ENCODE measurements around the gene PDCD4. TPM values are rescaled to one million over a fixed set of nuclear protein-coding genes. Genes with fewer than 3 reads are reported as not detected.

The PDCD4 gene
- total and polyA plus RNA-seq, 10 of the 15 experiments (the other 5 are each of a cell fraction or from before 2014, with no cell fraction given) = 101 to 372 (median 171) TPM

GRCh38 chr10:110863956-110864355, 7.8 kb upstream of the PDCD4 start (continued):
- TF ChIP-seq CBX5 (IDR thresholded peaks at IDR 0.05; ENCODE audit: low read depth) = no peak

- Histone ChIP-seq H3K79me2 (ENCODE audit: control insufficient read depth, insufficient read depth, low read length) (peaks cover 7% of the 10 kb centered on the region), H3K27ac (ENCODE audit: control insufficient read depth, insufficient read depth) (peak overlapping the region; percentile 99), H3K4me3 (peak overlapping the region; percentile 62; the same call in 1 of the 2 replicates), H3K9me3 (replicated peaks; ENCODE audit: control insufficient read depth, insufficient read depth, low read length) (no peaks in the 10 kb centered on the region), H3K27me3 (replicated peaks in 1 of 2; ENCODE audit: control insufficient read depth in 2 of 2, insufficient read depth in 2 of 2, low read length in 1 of 2) (no peaks in the 10 kb centered on the region), H3K4me2 (ENCODE audit: control insufficient read depth, insufficient read depth) (peak overlapping the region; percentile 91), H2AFZ (ENCODE audit: control insufficient read depth, low read depth, low read length) (peak overlapping the region; percentile 43), H4K20me1 (ENCODE audit: control insufficient read depth, insufficient read depth) (no peaks in the 10 kb centered on the region), H3K9ac (ENCODE audit: control insufficient read depth, insufficient read depth, low read length) (peak overlapping the region; percentile 80), H3K36me3 (ENCODE audit: control insufficient read depth in 2 of 2, insufficient read depth in 2 of 2, low read length in 1 of 2) (no peaks in the 10 kb centered on the region), H3K4me1 (ENCODE audit: control insufficient read depth, insufficient read depth, low read length) (peaks cover 93% of the 10 kb centered on the region)
- intact Hi-C loops (cut with micrococcal nuclease; ENCODE audit: unreplicated experiment) (loop anchor here (1.0 to 5.0 kb wide), 3 partner anchors 21 to 787 kb away; partner anchors contain the start of genes BBIP1 and SHOC2), in situ Hi-C loops (cut with MboI) (no loop called here)
- FAIRE-seq (peak; percentile 83), DNase-seq (ENCODE audit: low read depth, low spot score) (peak; percentile 97), ATAC-seq (peak; percentile 61)
- ChIA-PET POLR2A (interaction anchor here (0.7 to 5.2 kb wide), 21 partner anchors 12 to 560 kb away, joined by 3 to 78 read pairs (median 4); no protein-coding TSS in a partner anchor), SMC1A (ENCODE audit: uncharacterized antibody, unreplicated experiment) (interaction anchor here (0.7 to 5.1 kb wide), 21 partner anchors 8 to 368 kb away, joined by 3 to 139 read pairs (median 4); no protein-coding TSS in a partner anchor), RAD21 (ENCODE audit: unreplicated experiment) (interaction anchor here (0.7 to 5.3 kb wide), 15 partner anchors 9 to 104 kb away, joined by 3 to 138 read pairs (median 6); partner anchors contain the start of genes BBIP1 and SHOC2), CTCF (interaction anchor here (0.6 to 5.2 kb wide), 6 partner anchors 9 to 61 kb away, joined by 3 to 53 read pairs (median 4); no protein-coding TSS in a partner anchor)
- no TSS peak for BruUV-seq (replicated peaks)
- under 1% methylated on average over 6 of the region's 6 CpGs for WGBS (ENCODE audit: insufficient coverage, insufficient replicate concordance, low lambda C conversion rate, missing lambda C conversion rate)
- TF ChIP-seq SKIL (IDR thresholded peaks at IDR 0.05; ENCODE audit: low read depth, poor library complexity, severe bottlenecking) = no peak
- no peak for TF ChIP-seq SREBF2 (IDR thresholded peaks at IDR 0.05; ENCODE audit: low read length)
- no peak for TF ChIP-seq TAF1 (IDR thresholded peaks at IDR 0.05; ENCODE audit: borderline replicate concordance, low read depth, low read length)
- TF ChIP-seq ZNF384 (IDR thresholded peaks at IDR 0.05; ENCODE audit: borderline replicate concordance, low read depth, low read length) = peak; percentile 93
- TF ChIP-seq EED (IDR thresholded peaks at IDR 0.05; ENCODE audit: low read depth) = no peak; the same call in 1 of the 2 replicates
- TF ChIP-seq ZNF274 (IDR thresholded peaks at IDR 0.05; ENCODE audit: insufficient read depth, insufficient read length) = no peak
- no peak for TF ChIP-seq MTA3 (IDR thresholded peaks at IDR 0.05; ENCODE audit: borderline replicate concordance, low read length)
- no peak for TF ChIP-seq CBFB (IDR thresholded peaks at IDR 0.05; ENCODE audit: low read depth)
- no peak for TF ChIP-seq ZNF622 (IDR thresholded peaks at IDR 0.05)
- TF ChIP-seq NR2C2 (IDR thresholded peaks at IDR 0.05; ENCODE audit: borderline replicate concordance, control insufficient read depth, insufficient read length, low read depth) = no peak
- TF ChIP-seq IRF5 (IDR thresholded peaks at IDR 0.05; ENCODE audit: borderline replicate concordance) = no peak
- no peak for TF ChIP-seq RB1 (IDR thresholded peaks at IDR 0.05; ENCODE audit: borderline replicate concordance)
- TF ChIP-seq RUNX3 (IDR thresholded peaks at IDR 0.05; ENCODE audit: low read length) = peak; percentile 74
- TF ChIP-seq ZNF217 (IDR thresholded peaks at IDR 0.05) = no peak
- TF ChIP-seq SMAD1 (IDR thresholded peaks at IDR 0.05; ENCODE audit: low read depth, partially characterized antibody) = no peak
Observed at GRCh38 chr10:110864662-110865140, 7.0 kb upstream of the PDCD4 start.

Data from GM12878 (cell line).